NCI-H446 treated with DMSO at 0.1 percent for 48 hours (cell line): Measurements from ENCODE around the gene AJUBA.
"Not testable (repeated sequence)": the region's sequence is repeated elsewhere in the genome, so short reads cannot be mapped to it uniquely, and the experiment has no call there.

Source experiments
- DNase-seq: peaks from one replicate; lab custom pipeline; 2025; lab: John Stamatoyannopoulos, UW

AJUBA gene

GRCh38 chr14:22982477-22983245 lies at the start of gene AJUBA:
AJUBA (minus strand) TSS chr14:22982551; CDS start chr14:22982266, 285 bp downstream.
- peak; percentile 40 for DNase-seq

GRCh38 chr14:23030936-23031335 lies 48.6 kb upstream of the AJUBA start:
- no peak for DNase-seq

- no peak for DNase-seq
These were observed 46.4 kb upstream of the AJUBA start for GRCh38 chr14:23028799-23029198.

GRCh38 chr14:23025151-23025814 lies 42.9 kb upstream of the AJUBA start:
- no peak for DNase-seq

- no peak for DNase-seq
These were observed 42.3 kb upstream of the AJUBA start for GRCh38 chr14:23024612-23025075.

GRCh38 chr14:23023795-23024152 lies 41.4 kb upstream of the AJUBA start:
- DNase-seq = no peak

- no peak for DNase-seq
These were observed 40.9 kb upstream of the AJUBA start for GRCh38 chr14:23023022-23023794.

GRCh38 chr14:23021889-23022442 lies 39.6 kb upstream of the AJUBA start:
- DNase-seq = no peak

- DNase-seq = no peak
These were observed 39.1 kb upstream of the AJUBA start for GRCh38 chr14:23021434-23021833.

GRCh38 chr14:23020143-23021128 lies 38.1 kb upstream of the AJUBA start:
- DNase-seq = no peak

GRCh38 chr14:23018107-23018506 lies 35.8 kb upstream of the AJUBA start:
- no peak for DNase-seq

GRCh38 chr14:23017091-23017490 lies 34.7 kb upstream of the AJUBA start:
- no peak for DNase-seq

- DNase-seq = no peak
These were observed 33.3 kb upstream of the AJUBA start for GRCh38 chr14:23015618-23016017.

- DNase-seq = not testable (repeated sequence)
These were observed 31.4 kb upstream of the AJUBA start for GRCh38 chr14:23013749-23014054.

- no peak for DNase-seq
These were observed 30.9 kb upstream of the AJUBA start for GRCh38 chr14:23013054-23013748.

GRCh38 chr14:23009939-23010726 lies 27.8 kb upstream of the AJUBA start, which contains the start of gene C14orf93:
C14orf93 (minus strand) TSS chr14:23010143; CDS start chr14:22999023, 11,120 bp downstream.
- DNase-seq = peak; percentile 55

- no peak for DNase-seq
These were observed 27.2 kb upstream of the AJUBA start for GRCh38 chr14:23009483-23009938.

- DNase-seq = peak; percentile 33
These were observed 26.5 kb upstream of the AJUBA start for GRCh38 chr14:23008831-23009230.

- peak; percentile 98 for DNase-seq
These were observed 24.4 kb upstream of the AJUBA start for GRCh38 chr14:23006544-23007419.
